ENCODE data around the gene PHYH. TPM values are rescaled to one million over a fixed set of nuclear protein-coding genes. Genes with fewer than 3 reads are reported as not detected.
A peak's percentile ranks its signal among the peaks of the same experiment; 100 is the strongest.

The PHYH gene
- total and polyA plus RNA-seq, 2 of the 4 experiments (the other 2 are of a cell fraction), result 10.9 to 13.4 TPM

GRCh38 chr10:13298748-13299436, 972 bp downstream of the PHYH start:
- Histone ChIP-seq H3K4me1 (ENCODE audit: control insufficient read depth, insufficient read depth, low read length) (peaks cover 5% of the 10 kb centered on the region; the same call in 1 of the 2 replicates), H2AK9ac (replicated peaks; ENCODE audit: low read depth, low read length, poor library complexity) (peak overlapping the region; percentile 69), H4K5ac (ENCODE audit: low read depth, low read length) (0 out of 2 replicates have a peak overlapping the region, but pooled peaks have one; percentile 7), H2BK15ac (ENCODE audit: low read depth, low read length) (no peak overlapping the region; the same call in 2 of the 3 replicates), H3K18ac (ENCODE audit: low read depth, low read length) (no peak overlapping the region), H3K14ac (replicated peaks; ENCODE audit: low read depth, low read length) (0 out of 2 replicates have a peak overlapping the region, but pooled peaks have one; percentile 16), H3K4me2 (ENCODE audit: low read depth, low read length) (peak overlapping the region; percentile 92), H4K20me1 (ENCODE audit: insufficient read depth, low read length) (no peaks in the 10 kb centered on the region), H4K8ac (ENCODE audit: low read depth in 2 of 2, low read length in 2 of 2) (peak overlapping the region; percentile 59 to 73; a peak in 3 of 4 replicates), H3K9me1 (ENCODE audit: insufficient read depth, low read length) (peaks cover 4% of the 10 kb centered on the region), H3K56ac (ENCODE audit: extremely low read depth, insufficient read depth, low read length) (peak overlapping the region; percentile 29; the same call in 1 of the 2 replicates), H3K9me3 (ENCODE audit: control insufficient read depth, insufficient read depth, low read length) (no peaks in the 10 kb centered on the region), H3K4ac (ENCODE audit: low read depth, low read length) (peak overlapping the region; percentile 44), H2BK5ac (ENCODE audit: low read depth, low read length, poor library complexity, severe bottlenecking) (peak overlapping the region; percentile 20), H2AFZ (replicated peaks; ENCODE audit: low read length, poor library complexity) (peak overlapping the region; percentile 93), H3K79me1 (ENCODE audit: low read depth in 1 of 2, low read length in 2 of 2) (peaks cover 5 to 14% of the 10 kb centered on the region in 2 experiments; a peak in 2 of 4 replicates), H3K9ac (ENCODE audit: low read depth, low read length) (peak overlapping the region; percentile 79), H3K36me3 (ENCODE audit: control insufficient read depth, insufficient read depth, low read length) (peaks cover 5% of the 10 kb centered on the region), H3K4me3 (ENCODE audit: insufficient read depth, low read depth, low read length) (peak overlapping the region; percentile 42), H2BK20ac (ENCODE audit: low read depth, low read length) (no peak overlapping the region), H2BK120ac (ENCODE audit: low read depth, low read length) (no peak overlapping the region), H4K91ac (ENCODE audit: insufficient read depth, low read depth, low read length) (0 out of 2 replicates have a peak overlapping the region, but pooled peaks have one; percentile 19), H3K27ac (ENCODE audit: insufficient read depth, low read length) (peak overlapping the region; percentile 47), H3K23ac (ENCODE audit: low read depth, low read length) (peak overlapping the region; percentile 28; the same call in 1 of the 2 replicates), H2AK5ac (ENCODE audit: low read depth, low read length) (peak overlapping the region; percentile 23; the same call in 1 of the 2 replicates), H3K27me3 (ENCODE audit: control insufficient read depth, insufficient read depth, low read length) (no peaks in the 10 kb centered on the region)
- no TSS peak for BruUV-seq (replicated peaks)
- ChIA-PET POLR2A (ENCODE audit: unreplicated experiment) (no interaction called here), CTCF (no interaction called here)
- dilution Hi-C loops (cut with HindIII; ENCODE audit: low sequenced_read_pairs, unreplicated experiment), result no loop called here
- DNase-seq (no peak), ATAC-seq (ENCODE audit: low read depth) (no peak)
- intact Hi-C loops (cut with micrococcal nuclease), result no loop called here
- 2% methylated on average over 7 of the region's 20 CpGs; no CpG with 5 or more reads in 1 of the 2 experiments for WGBS, 2 experiments (ENCODE audit: extremely low coverage in 2 of 2, insufficient read length in 1 of 2)
- in situ Hi-C loops (cut with MboI; ENCODE audit: low sequenced_read_pairs), result no loop called here
- no peak for TF ChIP-seq MAFK (IDR thresholded peaks at IDR 0.05; ENCODE audit: low read depth, low read length)
- no peak for TF ChIP-seq ELK1 (IDR thresholded peaks at IDR 0.05; ENCODE audit: borderline replicate concordance, low read depth, low read length)
- no peak for TF ChIP-seq FOS (IDR thresholded peaks at IDR 0.05; ENCODE audit: low read depth, low read length)
- TF ChIP-seq RAD21 (IDR thresholded peaks at IDR 0.05; ENCODE audit: low read length), result no peak
- TF ChIP-seq POLR2A (IDR thresholded peaks at IDR 0.05; ENCODE audit: low read depth, low read length), result no peak
- no peak for TF ChIP-seq NFE2L2 (IDR thresholded peaks at IDR 0.05; ENCODE audit: low read depth, low read length)
- TF ChIP-seq, protein P1, sequence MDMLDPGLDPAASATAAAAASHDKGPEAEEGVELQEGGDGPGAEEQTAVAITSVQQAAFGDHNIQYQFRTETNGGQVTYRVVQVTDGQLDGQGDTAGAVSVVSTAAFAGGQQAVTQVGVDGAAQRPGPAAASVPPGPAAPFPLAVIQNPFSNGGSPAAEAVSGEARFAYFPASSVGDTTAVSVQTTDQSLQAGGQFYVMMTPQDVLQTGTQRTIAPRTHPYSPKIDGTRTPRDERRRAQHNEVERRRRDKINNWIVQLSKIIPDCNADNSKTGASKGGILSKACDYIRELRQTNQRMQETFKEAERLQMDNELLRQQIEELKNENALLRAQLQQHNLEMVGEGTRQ (IDR thresholded peaks at IDR 0.05; ENCODE audit: low read depth, low read length), result no peak
- no peak for TF ChIP-seq MXI1 (IDR thresholded peaks at IDR 0.05; ENCODE audit: borderline replicate concordance, low read depth, low read length)
- TF ChIP-seq CHD1 (IDR thresholded peaks at IDR 0.05; ENCODE audit: low read depth, low read length), result no peak
- TF ChIP-seq MAZ (IDR thresholded peaks at IDR 0.05; ENCODE audit: borderline replicate concordance, low read depth, low read length), result no peak
- TF ChIP-seq SMC3 (IDR thresholded peaks at IDR 0.05; ENCODE audit: low read depth, low read length), result no peak
- no peak for TF ChIP-seq CEBPB (IDR thresholded peaks at IDR 0.05; ENCODE audit: low read depth, low read length)
- TF ChIP-seq, protein P2, sequence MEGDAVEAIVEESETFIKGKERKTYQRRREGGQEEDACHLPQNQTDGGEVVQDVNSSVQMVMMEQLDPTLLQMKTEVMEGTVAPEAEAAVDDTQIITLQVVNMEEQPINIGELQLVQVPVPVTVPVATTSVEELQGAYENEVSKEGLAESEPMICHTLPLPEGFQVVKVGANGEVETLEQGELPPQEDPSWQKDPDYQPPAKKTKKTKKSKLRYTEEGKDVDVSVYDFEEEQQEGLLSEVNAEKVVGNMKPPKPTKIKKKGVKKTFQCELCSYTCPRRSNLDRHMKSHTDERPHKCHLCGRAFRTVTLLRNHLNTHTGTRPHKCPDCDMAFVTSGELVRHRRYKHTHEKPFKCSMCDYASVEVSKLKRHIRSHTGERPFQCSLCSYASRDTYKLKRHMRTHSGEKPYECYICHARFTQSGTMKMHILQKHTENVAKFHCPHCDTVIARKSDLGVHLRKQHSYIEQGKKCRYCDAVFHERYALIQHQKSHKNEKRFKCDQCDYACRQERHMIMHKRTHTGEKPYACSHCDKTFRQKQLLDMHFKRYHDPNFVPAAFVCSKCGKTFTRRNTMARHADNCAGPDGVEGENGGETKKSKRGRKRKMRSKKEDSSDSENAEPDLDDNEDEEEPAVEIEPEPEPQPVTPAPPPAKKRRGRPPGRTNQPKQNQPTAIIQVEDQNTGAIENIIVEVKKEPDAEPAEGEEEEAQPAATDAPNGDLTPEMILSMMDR (conservative IDR thresholded peaks at IDR 0.05; ENCODE audit: low read depth, low read length), result no peak
- no peak for TF ChIP-seq RCOR1 (IDR thresholded peaks at IDR 0.05; ENCODE audit: insufficient replicate concordance, low read length)
- no peak for TF ChIP-seq RFX5 (IDR thresholded peaks at IDR 0.05; ENCODE audit: low read depth, low read length)
